HG02943 (cell line): ENCODE measurements around the gene AAK1.

Source experiments
- ATAC-seq: cut with Tn5 transposase; IDR thresholded peaks from one replicate; pipeline ENCODE4 v1.9.1; 2021; ENCODE audit warnings: mild to moderate bottlenecking, low read depth, moderate library complexity; ENCODE audit not compliant: unreplicated experiment

The AAK1 gene

DNA sequence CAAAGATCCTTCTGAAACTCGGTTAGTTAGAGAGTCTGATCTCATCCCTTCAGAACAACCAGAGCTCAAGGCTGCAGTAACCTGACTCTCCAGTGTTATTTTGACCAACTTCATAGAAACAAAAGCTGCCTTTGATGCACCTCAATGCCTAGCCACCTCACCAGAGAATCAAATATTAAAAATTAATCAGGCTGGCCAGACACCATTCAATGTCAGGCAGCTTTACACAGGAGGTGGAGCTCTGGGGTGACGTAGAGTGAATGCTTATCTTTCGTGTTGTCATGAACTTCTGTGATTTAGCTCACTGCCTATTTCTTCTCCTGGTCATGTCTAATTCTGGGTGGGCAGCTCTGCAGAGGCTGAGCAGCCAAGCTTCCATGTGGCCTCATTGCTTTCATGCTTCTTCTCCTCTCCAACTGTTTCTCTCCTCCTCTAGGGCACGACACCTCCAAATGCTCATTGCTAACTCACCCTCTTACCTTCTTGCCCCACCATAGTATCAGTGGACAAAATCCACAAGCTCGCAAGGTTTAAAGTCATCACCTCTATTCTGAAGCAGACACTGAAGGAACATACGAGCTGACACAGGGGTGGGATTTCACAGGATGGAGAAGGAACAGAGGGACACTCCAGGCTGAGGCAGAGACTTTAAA lies 39.4 kb downstream of the AAK1 start:
- no peak for ATAC-seq

DNA sequence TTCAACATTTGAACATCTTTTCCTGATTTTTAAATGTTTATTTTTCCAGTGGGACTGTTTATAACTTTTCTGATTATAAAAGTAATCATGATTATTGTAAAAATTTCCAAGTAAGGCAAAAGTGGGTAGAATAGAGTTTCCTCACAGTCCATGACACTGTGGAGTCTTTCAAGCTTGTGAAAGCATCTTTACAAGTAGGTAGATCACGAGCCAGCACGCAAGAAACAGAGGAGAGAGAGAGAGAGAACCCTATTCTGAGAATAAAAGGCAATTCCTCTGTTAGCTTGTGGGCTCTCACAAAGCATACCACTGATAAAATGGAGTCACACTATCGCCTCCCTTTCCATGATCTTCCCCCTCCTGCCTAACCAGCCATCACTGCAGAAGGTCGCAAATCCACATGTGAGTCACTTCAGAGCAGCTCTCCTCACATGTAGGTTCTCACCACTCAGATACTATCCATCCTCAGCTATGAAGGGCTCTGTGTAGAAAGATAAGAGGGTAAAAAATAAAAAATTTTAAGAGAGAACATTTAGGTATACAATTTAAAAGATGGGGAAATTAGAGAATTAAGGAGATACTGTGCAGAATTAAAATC lies 40.3 kb downstream of the AAK1 start:
- ATAC-seq = no peak

DNA sequence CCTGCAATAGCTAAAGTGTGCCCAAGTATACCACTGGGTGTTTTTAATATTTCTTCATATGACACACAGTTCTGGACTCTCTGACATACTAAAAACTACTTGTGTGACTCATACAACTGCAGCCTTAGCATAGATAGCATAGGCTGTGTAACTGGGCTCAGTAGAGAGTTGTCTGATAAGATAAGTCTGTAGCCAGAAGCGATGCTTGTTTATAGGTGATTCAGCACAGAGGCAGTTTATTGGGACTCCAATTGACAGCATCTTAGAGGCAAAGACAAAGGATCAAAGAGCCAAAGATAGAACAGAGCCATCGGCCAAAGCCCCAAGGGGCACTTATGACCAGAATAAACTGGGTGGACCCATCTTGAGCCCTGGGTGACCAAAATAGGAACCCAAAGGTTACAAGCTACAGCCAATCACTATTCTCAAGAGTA lies 42.3 kb downstream of the AAK1 start:
- ATAC-seq = no peak

DNA sequence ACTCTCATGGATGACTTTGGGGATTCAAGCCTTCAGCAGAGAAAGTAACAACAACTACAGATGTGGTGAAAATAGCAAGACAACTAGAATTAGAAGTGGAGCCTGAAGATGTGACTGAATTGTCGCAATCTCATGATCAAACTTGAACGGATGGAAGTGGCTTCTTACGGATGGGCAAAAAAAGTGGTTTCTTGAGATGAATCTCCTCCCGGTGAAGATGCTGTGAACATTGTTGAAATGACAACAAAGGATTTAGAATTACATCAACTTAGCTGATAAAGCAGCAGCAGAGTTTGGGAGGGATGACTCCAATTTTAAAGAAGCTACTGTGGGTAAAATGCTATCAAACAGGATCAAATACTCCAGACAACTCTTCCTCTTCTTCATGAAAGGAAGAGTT lies 43.1 kb downstream of the AAK1 start:
- ATAC-seq = no peak

DNA sequence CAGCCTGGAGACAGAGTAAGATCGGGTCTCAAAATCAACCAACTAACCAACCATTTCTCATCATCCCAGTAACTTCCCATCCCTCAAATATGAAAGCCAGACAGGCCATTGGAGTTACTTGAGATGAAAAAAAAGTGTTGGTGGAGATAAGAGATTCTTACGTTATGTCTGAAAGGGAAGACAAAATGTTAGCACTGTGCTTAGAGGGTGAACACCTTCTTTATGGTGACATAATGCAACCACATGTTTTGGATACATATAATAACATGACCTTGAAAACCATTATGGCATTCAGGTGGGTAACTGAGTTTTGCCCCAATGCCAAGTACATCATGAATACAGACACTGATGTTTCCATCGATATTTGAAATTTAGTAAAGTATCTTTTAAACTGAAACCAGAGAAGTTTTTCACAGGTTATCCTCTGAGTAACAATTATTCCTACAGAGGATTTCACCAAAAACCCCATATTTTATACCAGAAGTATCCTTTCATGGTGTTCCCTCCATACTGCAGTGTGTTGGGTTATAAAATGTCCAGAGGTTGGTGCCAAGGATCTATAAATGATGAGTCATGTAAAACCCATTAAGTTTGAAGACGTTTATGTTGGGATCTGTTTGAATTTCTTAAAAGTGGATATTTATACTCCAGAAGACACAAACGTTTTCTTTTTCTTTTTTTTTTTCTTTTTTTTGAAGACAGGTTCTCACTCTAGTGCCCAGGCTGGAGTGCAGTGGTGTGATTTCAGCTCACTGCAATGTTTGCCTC lies 45.5 kb downstream of the AAK1 start:
- no peak for ATAC-seq

DNA sequence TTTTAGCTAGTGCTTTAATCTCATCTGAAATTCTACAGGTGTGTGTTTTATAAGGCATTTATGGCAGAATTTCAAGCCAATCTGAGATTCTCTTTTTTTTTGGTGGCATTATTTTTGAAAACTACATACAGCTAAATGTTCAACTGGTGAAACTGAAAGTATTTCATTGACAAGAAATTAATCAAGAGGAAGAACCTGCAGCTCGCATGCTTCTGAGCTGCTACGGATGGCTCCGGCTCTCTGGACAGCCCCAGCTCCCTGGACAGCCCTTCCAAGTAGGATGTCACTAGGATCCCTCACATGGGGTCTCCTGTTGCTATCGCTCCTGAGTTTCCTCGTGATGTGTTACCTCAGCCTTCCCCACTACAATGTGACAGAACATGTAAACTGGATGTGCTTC lies 46.4 kb downstream of the AAK1 start:
- ATAC-seq = no peak

DNA sequence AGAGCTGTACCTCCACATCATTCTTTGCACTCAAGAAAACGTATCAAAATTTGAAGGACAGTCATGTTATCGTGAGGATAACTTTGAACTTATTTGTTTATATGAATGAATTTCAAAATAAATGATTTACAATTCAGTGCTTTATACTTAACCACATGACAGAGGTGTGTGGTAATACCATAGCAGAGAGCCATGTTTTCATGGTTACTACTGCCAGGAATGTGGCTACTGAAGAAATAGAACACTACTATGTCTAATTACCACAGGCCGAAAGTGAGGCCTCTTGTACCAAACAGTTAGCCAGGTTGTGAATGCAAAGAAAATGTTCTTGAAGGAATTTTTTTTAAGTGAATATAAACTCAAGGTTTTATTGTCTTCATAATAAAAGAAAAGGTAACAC lies 49.2 kb downstream of the AAK1 start:
- no peak for ATAC-seq

DNA sequence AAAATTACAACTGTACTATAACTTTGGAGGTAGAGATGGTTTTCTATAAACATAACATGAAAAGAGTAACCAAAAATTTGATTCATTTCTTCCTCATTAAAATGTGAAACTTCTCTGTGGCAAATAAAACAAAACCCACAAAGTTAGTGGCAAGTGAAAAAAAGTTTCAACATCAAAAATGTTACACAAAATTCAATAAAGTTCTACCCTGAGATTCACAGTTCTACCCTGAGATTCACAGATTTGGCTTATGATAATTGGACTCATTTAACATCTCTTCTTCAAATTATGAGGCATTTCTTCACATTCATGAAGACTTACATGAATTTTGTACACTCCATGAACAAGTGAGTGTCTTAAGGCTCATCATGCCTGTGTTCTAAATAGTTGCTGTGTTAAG lies 51.0 kb downstream of the AAK1 start:
- no peak for ATAC-seq

DNA sequence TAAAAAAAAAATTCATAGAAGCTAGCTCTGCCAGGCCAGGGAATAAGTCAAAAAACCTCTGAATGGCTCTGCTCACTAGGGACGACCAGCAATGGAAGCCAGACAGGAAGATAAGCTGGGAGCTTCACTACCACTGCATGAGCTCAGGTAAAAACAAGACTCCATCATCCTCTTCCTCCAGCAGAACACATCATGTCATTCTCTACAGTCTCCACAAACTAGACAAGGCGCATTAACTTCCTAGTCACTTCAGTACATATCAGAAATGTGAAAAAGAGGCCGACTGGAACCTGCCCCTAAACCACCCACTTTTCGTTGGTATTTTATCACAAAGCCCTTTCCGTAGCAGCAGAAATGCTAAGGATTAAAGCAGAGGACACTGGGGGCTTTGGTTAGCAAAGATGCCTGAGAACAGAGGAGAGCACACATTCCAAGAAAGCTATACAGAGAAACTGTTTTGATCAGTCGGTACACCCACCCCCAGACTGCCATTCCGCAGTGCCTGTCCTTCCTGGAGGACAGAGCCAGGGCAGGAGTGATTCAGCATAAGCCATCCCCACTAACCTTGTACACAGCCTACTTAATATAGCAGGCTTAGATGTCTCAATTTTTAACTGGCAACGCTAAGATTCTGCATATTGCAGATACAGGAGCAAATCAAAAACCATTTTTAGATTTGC lies 53.4 kb downstream of the AAK1 start:
- no peak for ATAC-seq

DNA sequence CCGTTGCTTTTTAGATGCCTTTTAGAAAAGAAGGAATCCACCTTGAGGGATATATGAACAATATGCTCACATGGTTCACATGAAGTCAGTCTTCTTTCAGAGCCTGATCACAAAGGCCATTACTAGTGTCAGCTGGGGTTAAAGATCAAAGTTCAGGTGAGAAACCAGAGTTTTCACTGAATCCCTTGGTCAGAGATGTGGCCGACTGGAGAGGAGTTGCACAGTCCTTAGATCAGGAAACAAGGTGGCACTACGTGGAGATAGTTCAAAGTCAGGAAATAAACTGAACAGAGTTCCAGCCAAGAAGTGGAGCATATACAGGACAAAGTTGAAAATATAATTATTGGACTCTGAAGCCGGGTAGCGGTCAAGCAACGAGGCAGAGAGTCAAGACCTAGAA lies 54.6 kb downstream of the AAK1 start:
- ATAC-seq = no peak

DNA sequence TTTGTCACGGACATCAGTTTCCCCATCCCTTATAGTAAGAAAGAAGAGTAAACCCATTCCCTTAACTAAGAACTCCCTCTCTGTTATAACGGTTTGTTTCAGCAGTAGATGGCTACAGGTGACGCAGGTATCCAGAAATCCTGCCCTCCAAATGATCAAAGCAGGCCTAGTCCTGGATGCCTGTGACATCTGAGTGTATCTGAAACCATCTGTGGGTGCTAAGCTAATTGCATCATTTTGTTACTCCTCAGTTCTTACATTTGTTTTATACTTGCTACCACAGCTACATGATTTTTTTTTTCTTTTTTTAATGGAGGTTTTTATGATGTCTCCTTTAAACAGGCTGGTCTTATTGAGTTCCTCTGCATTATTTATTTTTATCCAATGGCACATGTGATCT lies 55.1 kb downstream of the AAK1 start:
- ATAC-seq = no peak

DNA sequence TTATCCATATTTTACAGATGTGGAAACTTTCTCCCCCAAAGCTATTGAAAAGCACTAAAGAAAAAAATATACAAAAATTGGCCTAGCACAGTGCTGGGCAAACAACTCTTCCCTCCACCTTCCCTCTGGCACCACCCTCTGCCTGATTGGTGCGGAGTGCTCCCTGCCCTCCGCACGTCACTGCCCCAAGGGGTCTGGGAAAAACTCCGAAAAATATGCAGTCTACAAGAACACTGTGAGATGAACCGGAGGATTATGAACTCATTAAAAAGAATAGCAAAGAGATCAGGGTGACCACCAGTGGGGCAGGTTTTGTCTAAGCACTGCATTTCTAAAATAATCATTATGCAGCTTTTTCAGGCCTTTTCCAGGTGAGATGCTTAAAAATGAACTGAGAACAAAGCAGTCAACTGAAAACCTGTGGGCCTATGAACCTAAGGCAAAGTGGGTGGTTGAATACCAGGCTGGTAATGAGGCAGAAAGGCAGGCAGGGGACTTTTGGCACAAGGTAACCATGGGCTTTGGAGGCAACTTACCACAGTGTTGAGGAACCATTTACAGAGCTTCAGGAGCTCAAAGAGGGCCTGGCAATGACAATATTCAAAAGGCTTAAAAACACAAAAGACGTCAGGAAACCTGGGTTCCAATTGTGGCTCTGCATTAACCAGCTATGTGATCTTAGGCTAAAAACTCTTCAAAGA lies 57.5 kb downstream of the AAK1 start:
- no peak for ATAC-seq

DNA sequence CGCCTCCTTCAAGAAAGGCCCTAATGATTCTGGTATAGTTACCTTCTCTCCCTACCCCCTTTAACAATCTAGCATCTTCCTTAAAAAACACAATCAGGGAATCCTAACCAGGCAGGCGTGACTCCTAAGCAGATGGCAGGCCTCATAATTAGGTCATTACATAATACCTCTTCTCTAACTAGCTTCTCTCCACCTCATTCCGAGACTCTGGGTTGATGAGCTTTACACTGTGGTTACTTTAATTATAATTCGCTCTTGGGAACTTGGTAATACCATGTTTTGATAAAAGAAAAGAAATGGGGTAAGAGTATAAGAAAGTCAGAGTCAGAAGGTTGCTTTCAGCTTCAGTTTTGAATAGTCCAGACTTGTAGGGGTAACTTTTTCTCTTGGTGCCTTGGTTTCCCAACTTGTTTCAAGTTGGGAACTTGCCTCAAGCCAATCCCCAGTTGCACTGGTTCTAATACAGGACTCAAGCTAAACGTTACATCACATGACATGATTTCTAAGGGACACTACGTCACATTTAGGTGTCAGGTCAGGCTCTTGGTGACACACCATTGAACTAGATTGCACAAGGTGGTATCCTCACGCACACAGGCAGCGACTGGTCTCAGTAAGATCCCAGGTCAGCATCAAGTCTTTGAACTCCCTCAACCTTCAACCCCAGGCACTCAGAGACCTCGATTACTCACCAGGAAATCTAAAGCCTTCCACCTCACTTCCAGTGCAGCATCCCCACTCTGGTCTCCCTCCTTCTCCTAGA lies 59.2 kb downstream of the AAK1 start:
- ATAC-seq = no peak

DNA sequence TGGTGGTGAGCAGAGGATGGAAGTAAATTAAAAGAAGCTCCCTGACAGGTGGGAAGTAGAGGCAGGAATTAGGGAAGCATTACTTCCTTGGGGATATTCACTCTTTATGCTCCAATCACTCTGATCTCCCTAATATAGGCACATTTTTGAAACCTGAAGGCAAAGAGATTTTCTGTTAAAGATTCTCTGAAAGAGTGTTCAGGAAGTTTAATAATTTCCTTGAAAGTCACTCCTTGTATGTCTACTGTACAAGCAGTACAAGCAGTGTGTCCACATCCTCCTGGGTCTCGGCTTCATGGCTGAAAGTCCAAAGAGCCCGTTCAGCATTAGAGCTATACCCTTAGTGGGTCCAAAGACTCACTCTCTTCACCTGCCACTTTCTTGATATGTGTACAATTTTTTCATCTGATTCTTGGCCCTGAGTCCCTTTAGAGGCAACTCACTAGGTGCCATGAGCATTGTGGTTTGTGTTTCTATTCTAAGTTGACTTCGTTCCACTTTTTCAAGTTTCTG lies 60.2 kb downstream of the AAK1 start:
- ATAC-seq = no peak

DNA sequence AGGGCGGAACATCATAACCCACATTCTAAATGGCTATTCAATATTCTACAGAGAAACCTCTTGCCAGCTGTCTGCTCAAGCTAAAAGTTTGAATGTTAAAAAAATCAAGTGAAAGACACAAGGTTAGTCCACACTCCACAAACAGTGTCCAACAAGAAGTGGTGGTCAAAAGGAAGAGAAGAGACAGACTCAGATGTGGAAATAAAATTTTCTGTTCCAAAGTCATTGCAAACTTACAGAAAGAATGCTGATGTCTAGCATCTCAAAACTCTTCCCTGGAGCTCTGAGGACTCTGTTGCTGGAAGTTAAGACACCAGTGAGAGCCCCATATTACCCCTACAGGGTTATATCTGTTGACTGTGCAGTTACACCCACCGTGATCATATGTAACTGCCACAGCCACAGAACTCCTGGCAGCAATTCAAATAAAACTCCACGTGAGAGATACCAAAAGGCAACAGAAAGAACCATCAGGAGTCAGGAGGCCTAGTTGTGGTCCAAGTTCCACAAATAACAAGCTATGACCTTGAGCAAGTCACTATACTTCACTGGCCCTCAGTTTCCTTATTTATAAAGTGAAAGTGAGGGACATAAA lies 60.9 kb downstream of the AAK1 start:
- ATAC-seq = no peak

DNA sequence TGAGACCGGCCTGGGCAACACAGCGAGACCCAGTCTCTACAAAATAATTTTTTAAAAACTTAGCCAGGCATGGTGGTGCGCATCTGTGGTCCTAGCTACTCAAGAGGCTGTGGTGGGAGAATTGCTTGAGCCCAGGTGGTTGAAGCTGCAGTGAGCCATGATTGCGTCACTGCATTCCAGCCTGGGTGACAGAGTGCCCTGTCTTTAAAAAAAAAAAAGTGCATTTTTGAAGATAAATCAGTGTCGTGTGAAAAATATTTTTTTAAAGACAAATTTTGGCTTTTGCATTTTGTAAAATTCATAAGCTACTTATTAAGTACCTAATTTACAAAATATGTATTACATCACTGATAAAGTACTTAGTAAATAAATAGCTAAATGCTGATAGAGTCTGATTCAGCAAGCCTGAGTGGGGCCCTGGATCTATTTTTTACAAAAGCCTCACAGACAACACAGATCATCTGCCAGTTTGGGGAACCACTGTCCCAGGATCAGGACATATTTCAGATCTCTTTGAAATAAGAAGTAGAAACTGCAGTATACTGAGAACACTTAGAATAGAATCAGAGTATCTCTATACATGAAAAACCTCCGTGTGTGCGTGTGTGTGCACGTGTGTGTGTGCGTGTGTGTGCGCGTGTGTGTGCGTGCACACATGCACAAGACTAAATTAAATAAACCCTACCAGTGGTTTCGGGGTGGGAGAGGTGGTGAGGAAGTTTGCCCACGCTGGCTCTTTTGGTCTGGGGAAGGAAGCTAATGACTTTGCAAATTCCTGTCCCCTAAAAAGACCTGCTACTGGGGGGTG lies 61.6 kb downstream of the AAK1 start:
- ATAC-seq = no peak

DNA sequence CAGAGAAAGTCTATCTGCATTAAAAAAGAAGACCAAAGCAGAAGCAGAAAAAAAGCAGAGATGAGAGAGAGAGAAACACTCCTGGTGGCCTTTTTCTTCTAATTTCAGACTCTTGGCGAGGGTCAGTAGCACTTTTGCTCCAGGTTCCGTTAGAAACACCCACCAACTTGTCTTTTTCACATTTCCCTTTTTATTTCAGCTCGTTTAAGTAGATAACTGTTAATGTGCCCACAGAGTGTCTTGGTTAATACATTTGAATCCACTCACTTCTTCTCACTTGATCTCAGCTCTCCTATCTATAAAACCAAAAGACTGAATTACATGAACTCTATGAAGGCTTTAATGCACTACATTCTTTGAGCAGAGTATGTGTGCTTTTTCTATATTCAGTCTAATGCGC lies 63.1 kb downstream of the AAK1 start:
- ATAC-seq = no peak

DNA sequence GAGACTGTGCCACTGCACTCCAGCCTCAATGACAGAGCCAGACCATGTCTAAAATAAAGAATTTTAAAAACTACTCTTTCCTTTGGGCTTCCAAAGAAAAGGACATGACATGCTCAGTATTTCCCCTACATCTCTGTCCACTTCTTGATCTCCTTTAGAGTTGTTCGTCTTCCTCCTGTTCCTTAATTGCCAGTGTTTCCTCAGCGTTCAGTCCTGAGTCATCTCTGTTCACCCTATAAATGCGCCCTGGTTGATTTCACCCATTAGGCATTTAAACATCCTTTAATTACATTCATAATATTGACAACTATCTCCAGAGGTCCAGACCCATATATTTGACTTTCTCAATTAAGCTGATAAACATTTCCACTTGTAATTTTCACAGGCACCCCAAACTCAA lies 64.0 kb downstream of the AAK1 start:
- no peak for ATAC-seq

DNA sequence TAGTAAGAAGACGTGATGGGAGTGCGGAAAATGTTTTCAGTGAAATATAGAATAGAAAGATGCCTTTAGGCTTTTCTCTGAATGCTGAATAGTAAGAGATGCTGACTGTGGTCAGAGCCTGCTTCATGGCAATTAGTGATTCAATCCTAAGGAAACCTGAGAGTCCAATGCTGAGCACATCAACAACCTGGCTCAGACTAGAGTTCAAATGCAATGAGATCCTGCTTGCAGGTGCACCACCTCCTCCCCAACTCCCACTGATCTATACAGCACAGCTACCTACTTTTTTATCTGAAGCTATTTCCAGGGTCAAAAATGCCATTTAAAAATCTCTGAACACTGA lies 65.4 kb downstream of the AAK1 start:
- ATAC-seq = no peak
